ENCODE measurements around the gene CNTNAP1. TPM values are rescaled to one million over a fixed set of nuclear protein-coding genes. Genes with fewer than 3 reads are reported as not detected.
A peak's percentile ranks its signal among the peaks of the same experiment; 100 is the strongest.

The CNTNAP1 gene
- total RNA-seq, 1 experiment from 2014 or later, result 2.5 TPM

GRCh38 chr17:42679492-42680330 is 2.6 kb upstream of the CNTNAP1 start:
- in situ Hi-C loops (cut with HindIII; ENCODE audit: low pct_unique_long_range_greater_than_20kb, low sequenced_read_pairs), result no loop called here
- peak; percentile 66 for DNase-seq (ENCODE audit: low read depth, low spot score)

DNA sequence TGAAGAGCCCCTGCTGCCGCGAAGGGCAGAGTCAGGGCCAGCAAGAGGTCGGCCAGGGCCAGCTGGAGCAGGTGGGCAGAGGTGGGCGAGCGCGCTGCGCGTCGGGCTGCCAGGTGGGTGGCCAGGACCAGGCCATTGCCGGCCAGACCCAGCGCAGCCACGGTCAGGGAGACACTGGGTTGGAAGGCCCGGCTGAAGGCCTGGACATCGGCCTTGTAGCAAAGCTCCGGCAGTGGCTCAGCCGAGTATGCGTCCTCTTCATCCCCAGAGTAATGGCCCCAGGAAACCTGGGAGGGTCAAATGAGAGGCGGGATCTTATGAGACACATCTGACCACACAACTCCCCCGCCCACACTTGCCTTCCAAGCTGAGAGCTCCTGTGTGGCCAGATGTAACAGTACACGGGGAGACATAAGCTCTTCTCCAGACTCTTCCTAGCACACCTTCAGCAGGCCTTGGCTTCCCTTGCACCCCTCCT is 2.0 kb upstream of the CNTNAP1 start:
- in situ Hi-C loops (cut with HindIII; ENCODE audit: low pct_unique_long_range_greater_than_20kb, low sequenced_read_pairs), result no loop called here

GRCh38 chr17:42682722-42683403 is 532 bp downstream of the CNTNAP1 start:
- in situ Hi-C loops (cut with HindIII; ENCODE audit: low pct_unique_long_range_greater_than_20kb, low sequenced_read_pairs), result no loop called here
- DNase-seq (ENCODE audit: low read depth, low spot score), result no peak

More for the DNA sequence above, 2.0 kb upstream of the CNTNAP1 start:
- no peak for DNase-seq (ENCODE audit: low read depth, low spot score)

GRCh38 chr17:42683407-42684034 is 1.2 kb downstream of the CNTNAP1 start:
- in situ Hi-C loops (cut with HindIII; ENCODE audit: low pct_unique_long_range_greater_than_20kb, low sequenced_read_pairs), result no loop called here
- DNase-seq (ENCODE audit: low read depth, low spot score), result no peak

GRCh38 chr17:42684929-42685556 is 2.7 kb downstream of the CNTNAP1 start:
- DNase-seq (ENCODE audit: low read depth, low spot score), result no peak
- in situ Hi-C loops (cut with HindIII; ENCODE audit: low pct_unique_long_range_greater_than_20kb, low sequenced_read_pairs), result no loop called here

DNA sequence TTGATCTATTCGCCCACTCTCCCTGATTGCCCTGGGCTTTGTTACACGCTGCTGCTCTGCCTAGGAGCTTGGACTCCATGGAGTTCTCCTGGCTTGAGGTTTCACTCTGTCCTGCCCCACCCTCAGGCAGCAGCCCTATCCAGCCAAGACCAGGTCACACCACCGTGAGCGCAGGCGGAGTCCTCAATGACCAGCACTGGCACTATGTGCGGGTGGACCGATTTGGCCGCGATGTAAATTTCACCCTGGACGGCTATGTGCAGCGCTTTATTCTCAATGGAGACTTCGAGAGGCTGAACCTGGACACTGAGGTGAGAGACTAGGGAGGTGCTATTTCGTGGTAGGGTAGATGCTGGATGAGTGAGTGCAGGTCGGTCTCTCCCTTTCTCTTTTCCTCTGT is 3.5 kb downstream of the CNTNAP1 start:
- in situ Hi-C loops (cut with HindIII; ENCODE audit: low pct_unique_long_range_greater_than_20kb, low sequenced_read_pairs), result no loop called here
- no peak for DNase-seq (ENCODE audit: low read depth, low spot score)

DNA sequence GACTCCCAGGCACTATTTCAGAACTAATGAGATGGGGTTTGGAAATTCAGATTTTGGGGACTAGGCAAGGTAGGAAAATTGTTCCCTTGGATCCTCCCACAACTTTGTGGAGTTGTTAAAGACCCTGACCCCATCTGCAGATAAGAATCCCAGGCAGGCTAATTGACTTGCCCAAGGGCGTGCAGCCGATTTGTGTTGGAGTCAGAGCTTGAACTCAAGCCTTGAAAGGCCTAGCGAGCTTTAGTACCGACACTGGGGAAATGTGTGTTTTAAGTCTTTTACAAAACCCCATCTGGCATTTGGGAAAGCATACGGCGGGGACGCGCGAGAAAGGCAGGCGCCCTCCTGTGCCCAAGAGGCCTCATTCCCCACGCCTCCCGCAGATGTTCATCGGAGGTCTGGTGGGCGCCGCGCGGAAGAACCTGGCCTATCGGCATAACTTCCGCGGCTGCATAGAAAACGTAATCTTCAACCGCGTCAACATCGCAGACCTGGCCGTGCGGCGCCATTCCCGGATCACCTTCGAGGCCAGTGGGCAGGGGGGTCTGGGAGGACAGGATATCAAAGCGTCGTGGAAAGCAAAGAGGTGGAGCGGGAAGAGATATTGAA is 4.3 kb downstream of the CNTNAP1 start:
- no peak for DNase-seq (ENCODE audit: low read depth, low spot score)
- in situ Hi-C loops (cut with HindIII; ENCODE audit: low pct_unique_long_range_greater_than_20kb, low sequenced_read_pairs), result no loop called here

DNA sequence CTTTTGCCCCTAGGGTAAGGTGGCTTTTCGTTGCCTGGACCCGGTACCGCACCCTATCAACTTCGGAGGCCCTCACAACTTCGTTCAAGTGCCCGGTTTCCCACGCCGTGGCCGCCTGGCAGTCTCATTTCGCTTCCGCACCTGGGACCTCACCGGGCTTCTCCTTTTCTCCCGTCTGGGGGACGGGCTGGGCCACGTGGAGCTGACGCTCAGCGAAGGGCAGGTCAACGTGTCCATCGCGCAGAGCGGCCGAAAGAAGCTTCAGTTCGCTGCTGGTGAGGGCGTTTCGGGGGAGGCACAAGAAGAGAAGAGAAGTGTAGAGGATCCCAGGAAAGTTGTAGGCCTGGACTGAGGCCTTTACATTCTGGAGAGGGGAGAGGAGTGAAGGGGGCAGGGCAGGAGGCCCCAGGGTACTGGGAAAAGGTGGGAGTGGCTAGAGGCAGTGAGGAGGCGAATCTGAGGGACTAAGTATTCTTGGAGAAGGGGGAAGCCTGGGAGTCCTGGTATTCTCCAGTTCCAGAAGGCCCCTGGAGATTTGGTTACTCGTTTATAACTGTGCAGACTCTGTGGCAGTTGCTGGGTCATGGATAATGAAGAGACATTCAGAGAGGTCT is 5.5 kb downstream of the CNTNAP1 start:
- in situ Hi-C loops (cut with HindIII; ENCODE audit: low pct_unique_long_range_greater_than_20kb, low sequenced_read_pairs), result no loop called here
- no peak for DNase-seq (ENCODE audit: low read depth, low spot score)

DNA sequence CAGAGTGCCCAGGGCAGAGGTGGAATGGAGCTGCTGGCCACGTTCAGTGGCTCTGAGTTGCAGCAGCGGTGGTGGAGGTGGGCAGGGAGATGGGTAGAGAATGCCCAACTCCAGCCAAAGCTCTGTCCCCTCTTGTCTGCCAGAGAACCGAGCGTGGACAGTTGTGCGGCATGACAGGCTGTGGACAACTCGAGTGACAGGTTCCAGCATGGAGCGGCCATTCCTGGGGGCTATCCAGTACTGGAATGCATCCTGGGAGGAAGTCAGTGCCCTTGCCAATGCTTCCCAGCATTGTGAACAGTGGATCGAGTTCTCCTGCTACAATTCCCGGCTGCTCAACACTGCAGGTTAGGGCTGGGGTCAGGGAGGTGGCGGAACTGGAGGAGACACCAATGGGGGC is 8.3 kb downstream of the CNTNAP1 start:
- in situ Hi-C loops (cut with HindIII; ENCODE audit: low pct_unique_long_range_greater_than_20kb, low sequenced_read_pairs), result no loop called here
- DNase-seq (ENCODE audit: low read depth, low spot score), result no peak

- in situ Hi-C loops (cut with HindIII; ENCODE audit: low pct_unique_long_range_greater_than_20kb, low sequenced_read_pairs), result no loop called here
- no peak for DNase-seq (ENCODE audit: low read depth, low spot score)
These were observed 8.8 kb downstream of the CNTNAP1 start for GRCh38 chr17:42691021-42691545.

DNA sequence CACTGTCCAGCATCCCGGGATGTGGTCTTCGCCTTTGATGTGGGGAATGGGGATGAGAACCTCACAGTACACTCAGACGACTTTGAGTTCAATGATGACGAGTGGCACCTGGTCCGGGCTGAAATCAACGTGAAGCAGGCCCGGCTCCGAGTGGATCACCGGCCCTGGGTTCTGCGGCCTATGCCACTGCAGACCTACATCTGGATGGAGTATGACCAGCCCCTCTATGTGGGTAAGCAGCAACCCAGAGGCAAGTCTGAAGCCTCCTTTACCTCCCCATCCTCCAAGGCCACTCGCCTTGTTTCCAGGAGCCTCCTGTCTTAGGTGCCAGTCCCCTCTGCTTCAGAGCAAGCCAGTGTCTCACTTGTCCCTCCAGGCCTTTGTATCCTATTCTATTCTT is 10.2 kb downstream of the CNTNAP1 start:
- DNase-seq (ENCODE audit: low read depth, low spot score), result no peak
- in situ Hi-C loops (cut with HindIII; ENCODE audit: low pct_unique_long_range_greater_than_20kb, low sequenced_read_pairs), result no loop called here

- in situ Hi-C loops (cut with HindIII; ENCODE audit: low pct_unique_long_range_greater_than_20kb, low sequenced_read_pairs), result no loop called here
- no peak for DNase-seq (ENCODE audit: low read depth, low spot score)
These were observed 12.2 kb downstream of the CNTNAP1 start for GRCh38 chr17:42694524-42694923.

DNA sequence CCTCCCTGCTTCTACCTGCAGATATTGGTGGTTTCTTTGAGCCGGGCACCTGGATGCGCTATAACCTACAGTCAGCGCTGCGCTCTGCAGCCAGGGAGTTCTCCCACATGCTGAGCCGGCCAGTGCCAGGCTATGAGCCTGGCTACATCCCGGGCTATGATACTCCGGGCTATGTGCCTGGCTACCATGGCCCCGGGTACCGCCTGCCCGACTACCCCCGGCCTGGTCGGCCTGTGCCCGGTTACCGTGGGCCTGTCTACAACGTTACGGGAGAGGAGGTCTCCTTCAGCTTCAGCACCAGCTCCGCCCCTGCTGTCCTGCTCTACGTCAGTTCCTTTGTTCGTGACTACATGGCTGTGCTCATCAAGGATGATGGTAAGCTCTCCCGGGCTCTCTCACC is 13.2 kb downstream of the CNTNAP1 start:
- in situ Hi-C loops (cut with HindIII; ENCODE audit: low pct_unique_long_range_greater_than_20kb, low sequenced_read_pairs), result no loop called here
- no peak for DNase-seq (ENCODE audit: low read depth, low spot score)

DNA sequence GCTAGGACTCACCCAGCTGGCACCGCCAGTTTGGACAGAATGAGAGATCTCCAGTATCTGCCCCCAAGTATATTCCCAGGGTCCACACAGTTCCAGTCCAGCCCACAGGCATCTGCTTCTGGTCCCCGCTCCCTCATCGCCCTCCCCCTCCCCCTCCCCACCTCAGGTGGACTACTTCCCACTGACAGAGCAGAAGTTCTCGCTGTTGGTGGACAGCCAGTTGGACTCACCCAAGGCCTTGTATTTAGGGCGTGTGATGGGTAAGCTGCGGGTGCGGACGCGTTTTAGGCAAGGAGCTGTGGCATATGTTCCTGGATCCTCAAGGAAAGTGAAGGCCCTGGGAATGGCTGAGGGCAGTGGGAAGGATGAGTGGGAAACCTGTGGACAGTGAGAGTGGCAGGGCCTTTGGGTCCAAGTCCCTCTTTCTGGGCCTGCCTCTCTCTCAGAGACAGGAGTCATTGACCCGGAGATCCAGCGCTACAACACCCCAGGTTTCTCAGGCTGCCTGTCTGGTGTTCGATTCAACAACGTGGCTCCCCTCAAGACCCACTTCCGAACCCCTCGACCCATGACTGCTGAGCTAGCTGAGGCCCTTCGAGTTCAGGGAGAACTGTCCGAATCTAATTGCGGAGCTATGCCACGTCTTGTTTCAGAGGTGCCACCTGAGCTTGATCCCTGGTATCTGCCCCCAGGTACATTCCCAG is 14.9 kb downstream of the CNTNAP1 start:
- DNase-seq (ENCODE audit: low read depth, low spot score), result no peak
- in situ Hi-C loops (cut with HindIII; ENCODE audit: low pct_unique_long_range_greater_than_20kb, low sequenced_read_pairs), result no loop called here

DNA sequence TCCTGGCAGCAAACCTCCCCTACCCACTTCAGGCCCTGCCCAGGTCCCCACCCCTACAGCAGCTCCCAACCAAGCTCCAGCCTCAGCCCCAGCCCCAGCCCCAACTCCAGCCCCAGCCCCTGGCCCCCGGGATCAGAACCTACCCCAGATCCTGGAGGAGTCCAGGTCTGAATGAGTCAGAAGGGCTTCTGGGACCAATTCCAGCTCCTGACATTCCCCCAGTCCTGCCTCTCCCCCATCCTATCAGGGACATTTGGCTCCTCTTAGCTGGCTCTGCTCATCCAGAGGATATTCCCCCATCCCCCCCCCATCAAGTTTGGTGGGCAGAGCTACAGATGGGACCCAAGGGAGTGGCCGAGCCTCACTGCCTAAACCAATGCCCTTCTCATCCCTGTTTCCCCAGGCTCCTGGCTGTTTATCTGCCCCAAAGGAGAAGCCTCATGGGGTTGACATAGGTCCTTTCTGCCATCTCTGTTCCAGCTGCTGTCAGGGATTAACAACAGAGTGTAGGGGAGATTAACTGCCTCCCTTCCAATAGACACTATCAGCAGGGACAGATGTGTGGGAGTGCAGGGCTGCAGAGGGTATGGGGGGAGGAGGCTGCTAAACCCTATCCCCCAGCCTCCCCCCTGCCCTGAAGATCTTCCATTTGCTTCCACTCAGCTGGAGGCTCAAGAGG is 16.5 kb downstream of the CNTNAP1 start:
- in situ Hi-C loops (cut with HindIII; ENCODE audit: low pct_unique_long_range_greater_than_20kb, low sequenced_read_pairs), result no loop called here
- DNase-seq (ENCODE audit: low read depth, low spot score), result no peak

- no peak for DNase-seq (ENCODE audit: low read depth, low spot score)
- in situ Hi-C loops (cut with HindIII; ENCODE audit: low pct_unique_long_range_greater_than_20kb, low sequenced_read_pairs), result no loop called here
These were observed 17.0 kb downstream of the CNTNAP1 start for GRCh38 chr17:42699415-42699740.
